ENCODE data around the gene FAXDC2.

Gene FAXDC2

GRCh38 chr5:154850255-154851062, at the start of gene FAXDC2:
Gene FAXDC2 (minus strand): TSS chr5:154850603. CDS start chr5:154838178, 12,425 bp downstream.
- peak within 1 kb of the TSS; percentile 47 for H3K4me3 ChIP-seq (replicated peaks; ENCODE audit: low read depth, low read length)
- DNase-seq (ENCODE audit: extremely low read depth, low read depth): peak; percentile 80
- TF ChIP-seq CTCF (IDR thresholded peaks at IDR 0.05; ENCODE audit: low read depth, low read length, missing control alignments): no peak

- TF ChIP-seq CTCF (IDR thresholded peaks at IDR 0.05; ENCODE audit: low read depth, low read length, missing control alignments): no peak
- no peak overlapping the region for H3K4me3 ChIP-seq (replicated peaks; ENCODE audit: low read depth, low read length)
- DNase-seq (ENCODE audit: extremely low read depth, low read depth): no peak
Observed at GRCh38 chr5:154900066-154900465, 49.7 kb upstream of the FAXDC2 start.

- TF ChIP-seq CTCF (IDR thresholded peaks at IDR 0.05; ENCODE audit: low read depth, low read length, missing control alignments): no peak
- no peak overlapping the region for H3K4me3 ChIP-seq (replicated peaks; ENCODE audit: low read depth, low read length)
- no peak for DNase-seq (ENCODE audit: extremely low read depth, low read depth)
Observed at GRCh38 chr5:154899151-154899816, 48.9 kb upstream of the FAXDC2 start.

GRCh38 chr5:154898210-154898609, 47.8 kb upstream of the FAXDC2 start:
- no peak overlapping the region for H3K4me3 ChIP-seq (replicated peaks; ENCODE audit: low read depth, low read length)
- DNase-seq (ENCODE audit: extremely low read depth, low read depth): no peak
- no peak for TF ChIP-seq CTCF (IDR thresholded peaks at IDR 0.05; ENCODE audit: low read depth, low read length, missing control alignments)

- DNase-seq (ENCODE audit: extremely low read depth, low read depth): no peak
- no peak overlapping the region for H3K4me3 ChIP-seq (replicated peaks; ENCODE audit: low read depth, low read length)
- TF ChIP-seq CTCF (IDR thresholded peaks at IDR 0.05; ENCODE audit: low read depth, low read length, missing control alignments): no peak
Observed at GRCh38 chr5:154896562-154897165, 46.3 kb upstream of the FAXDC2 start.

- no peak for DNase-seq (ENCODE audit: extremely low read depth, low read depth)
- no peak overlapping the region for H3K4me3 ChIP-seq (replicated peaks; ENCODE audit: low read depth, low read length)
- TF ChIP-seq CTCF (IDR thresholded peaks at IDR 0.05; ENCODE audit: low read depth, low read length, missing control alignments): no peak
Observed at GRCh38 chr5:154895606-154896561, 45.5 kb upstream of the FAXDC2 start.
